ENCODE results near the gene NOTCH1.

The NOTCH1 gene

DNA sequence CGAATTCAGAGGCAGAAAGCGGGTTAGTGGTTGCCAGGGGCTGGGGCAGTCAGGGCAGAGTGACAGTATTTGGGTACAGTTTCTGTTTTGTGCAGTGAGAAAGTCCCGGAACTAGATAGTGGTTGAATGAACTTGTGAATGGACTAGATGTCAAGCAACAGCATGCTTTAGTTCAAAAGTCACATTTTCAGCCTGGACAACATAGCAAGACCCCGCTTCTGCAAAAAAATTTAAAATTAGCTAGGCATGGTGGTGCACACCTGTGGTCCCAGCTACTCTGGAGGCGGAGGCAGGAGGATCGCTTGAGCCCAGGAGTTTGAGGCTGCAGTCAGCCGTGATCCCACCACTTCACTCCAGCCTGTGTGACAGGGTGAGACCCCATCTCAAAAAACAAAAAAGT is 8.4 kb downstream of the NOTCH1 start:
- Histone ChIP-seq H2AK5ac (ENCODE audit: low read depth, low read length) (no peak overlapping the region), H3K27me3 (ENCODE audit: control insufficient read depth in 3 of 3, insufficient read depth in 3 of 3, low read depth in 1 of 3, low read length in 3 of 3) (no peaks in the 10 kb centered on the region), H3K14ac (ENCODE audit: low read length) (no peak overlapping the region), H4K8ac (ENCODE audit: low read depth, low read length) (no peak overlapping the region), H3K4me3 (ENCODE audit: low read length in 2 of 2) (no peak overlapping the region), H3K9me3 (replicated peaks in 1 of 2; ENCODE audit: control insufficient read depth in 2 of 2, insufficient read depth in 1 of 2, low read depth in 1 of 2, low read length in 2 of 2) (no peaks in the 10 kb centered on the region), H3K9ac (ENCODE audit: low read depth, low read length, poor library complexity) (no peak overlapping the region), H3K23ac (ENCODE audit: low read depth, low read length, poor library complexity) (no peak overlapping the region), H2AFZ (ENCODE audit: low read length) (no peak overlapping the region), H3K79me1 (ENCODE audit: low read depth, low read length) (peaks cover 62% of the 10 kb centered on the region), H2BK12ac (ENCODE audit: low read length) (no peak overlapping the region), H3K27ac (replicated peaks; ENCODE audit: low read length) (no peak overlapping the region), H3K4me1 (ENCODE audit: control insufficient read depth in 2 of 2, insufficient read depth in 1 of 2, low read depth in 1 of 2, low read length in 2 of 2) (peaks cover 6 to 26% of the 10 kb centered on the region in 2 donors), H2BK15ac (ENCODE audit: low read length) (no peak overlapping the region), H2BK5ac (ENCODE audit: low read length) (no peak overlapping the region), H4K91ac (ENCODE audit: low read depth, low read length, poor library complexity) (no peak overlapping the region), H3K4me2 (ENCODE audit: insufficient read depth, low read length, poor library complexity, severe bottlenecking) (no peak overlapping the region), H2BK120ac (ENCODE audit: low read depth, low read length) (no peak overlapping the region), H3K4ac (ENCODE audit: low read length) (no peak overlapping the region), H3K36me3 (replicated peaks in 1 of 2; ENCODE audit: control insufficient read depth in 2 of 2, insufficient read depth in 2 of 2, low read length in 2 of 2) (peaks cover 42 to 78% of the 10 kb centered on the region in 2 donors), H3K18ac (ENCODE audit: low read length) (no peak overlapping the region)
- WGBS, 2 donors (ENCODE audit: extremely low coverage in 2 of 2, insufficient read length in 2 of 2, insufficient replicate concordance in 1 of 2) = no CpG with 5 or more reads among the region's 7 CpGs
- DNase-seq (ENCODE audit: low spot score) = no peak

DNA sequence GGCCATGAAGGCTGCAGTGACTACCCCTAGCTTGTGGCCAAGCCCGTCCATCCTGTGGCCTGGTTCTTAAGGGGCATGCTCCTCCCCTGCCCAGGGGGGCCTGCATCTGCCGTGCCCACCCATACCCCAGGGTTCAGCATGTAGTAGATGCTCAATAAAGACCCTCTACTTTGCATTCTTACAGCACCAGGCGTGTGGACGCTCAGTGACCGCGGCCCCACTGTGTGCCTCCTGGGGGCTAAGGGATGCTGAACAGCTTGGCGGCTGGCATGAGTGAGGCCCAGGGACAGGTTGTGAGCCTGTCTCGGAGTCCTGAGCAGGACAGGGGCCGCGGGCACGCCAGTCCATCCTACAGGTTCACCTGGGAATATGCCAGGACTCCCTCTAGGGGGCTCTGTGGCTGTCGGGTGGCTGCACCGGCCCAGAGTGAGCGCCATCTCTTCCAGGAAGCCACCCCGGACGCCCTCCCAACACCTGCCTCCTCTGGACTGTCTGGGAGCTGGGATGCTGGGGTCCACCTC is 9.1 kb downstream of the NOTCH1 start:
- H3K79me1 ChIP-seq (ENCODE audit: low read depth, low read length) = peaks cover 62% of the 10 kb centered on the region
- no peak overlapping the region for H3K4ac ChIP-seq (ENCODE audit: low read length)
- peaks cover 2 to 26% of the 10 kb centered on the region in 2 donors for H3K4me1 ChIP-seq (ENCODE audit: control insufficient read depth in 2 of 2, insufficient read depth in 1 of 2, low read depth in 1 of 2, low read length in 2 of 2)
- no peak overlapping the region for H2AK5ac ChIP-seq (ENCODE audit: low read depth, low read length)
- H3K14ac ChIP-seq (ENCODE audit: low read length) = no peak overlapping the region
- H3K9me3 ChIP-seq (replicated peaks in 1 of 2; ENCODE audit: control insufficient read depth in 2 of 2, insufficient read depth in 1 of 2, low read depth in 1 of 2, low read length in 2 of 2) = no peaks in the 10 kb centered on the region
- no peak overlapping the region for H3K23ac ChIP-seq (ENCODE audit: low read depth, low read length, poor library complexity)
- H3K18ac ChIP-seq (ENCODE audit: low read length) = no peak overlapping the region
- H3K27me3 ChIP-seq (ENCODE audit: control insufficient read depth in 3 of 3, insufficient read depth in 3 of 3, low read depth in 1 of 3, low read length in 3 of 3) = no peaks in the 10 kb centered on the region
- H2BK120ac ChIP-seq (ENCODE audit: low read depth, low read length) = no peak overlapping the region
- no CpG with 5 or more reads among the region's 16 CpGs for WGBS, 2 donors (ENCODE audit: extremely low coverage in 2 of 2, insufficient read length in 2 of 2, insufficient replicate concordance in 1 of 2)
- no peak overlapping the region for H3K27ac ChIP-seq (replicated peaks; ENCODE audit: low read length)
- H4K8ac ChIP-seq (ENCODE audit: low read depth, low read length) = no peak overlapping the region
- H2AFZ ChIP-seq (ENCODE audit: low read length) = no peak overlapping the region
- H4K91ac ChIP-seq (ENCODE audit: low read depth, low read length, poor library complexity) = no peak overlapping the region
- H3K9ac ChIP-seq (ENCODE audit: low read depth, low read length, poor library complexity) = no peak overlapping the region
- H3K4me3 ChIP-seq (ENCODE audit: low read length in 2 of 2) = no peak overlapping the region
- H2BK12ac ChIP-seq (ENCODE audit: low read length) = no peak overlapping the region
- no peak for DNase-seq (ENCODE audit: low spot score)
- peaks cover 42 to 74% of the 10 kb centered on the region in 2 donors for H3K36me3 ChIP-seq (replicated peaks in 1 of 2; ENCODE audit: control insufficient read depth in 2 of 2, insufficient read depth in 2 of 2, low read length in 2 of 2)
- H3K4me2 ChIP-seq (ENCODE audit: insufficient read depth, low read length, poor library complexity, severe bottlenecking) = no peak overlapping the region
- H2BK5ac ChIP-seq (ENCODE audit: low read length) = peak overlapping the region; percentile 77
- no peak overlapping the region for H2BK15ac ChIP-seq (ENCODE audit: low read length)

DNA sequence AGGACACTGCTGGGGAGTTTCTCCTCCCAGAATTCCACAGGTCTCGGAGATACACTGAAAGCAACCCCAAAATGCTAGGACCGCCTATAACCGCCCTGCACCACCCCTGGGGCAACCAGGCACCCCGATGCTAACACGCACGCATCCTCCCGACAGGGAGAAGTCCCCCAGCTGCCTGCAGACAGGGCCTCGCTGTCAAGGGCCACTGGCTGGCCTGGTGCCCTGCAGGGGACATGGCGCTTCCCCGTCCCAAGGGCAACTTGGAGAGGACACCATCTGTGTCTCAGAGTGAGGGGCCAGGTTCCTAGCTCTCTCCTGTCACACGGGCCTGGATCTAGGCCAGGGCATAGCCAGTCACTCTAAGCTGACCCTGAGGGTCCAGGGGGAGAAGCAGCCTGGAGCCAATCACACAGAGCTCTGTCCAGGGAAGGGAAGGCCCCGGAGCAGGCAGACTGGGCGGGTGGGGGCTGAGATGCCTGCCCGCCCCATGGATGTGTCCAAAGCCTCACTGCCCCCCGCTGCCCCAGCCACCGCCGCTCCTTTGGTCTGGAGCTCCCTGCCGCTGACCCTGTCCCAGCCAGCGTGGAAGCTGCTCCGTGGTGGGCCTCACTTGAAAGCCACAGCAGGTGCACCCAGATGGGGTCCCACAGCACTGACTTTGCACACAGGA is 9.7 kb downstream of the NOTCH1 start:
- no peak overlapping the region for H2BK12ac ChIP-seq (ENCODE audit: low read length)
- H2BK15ac ChIP-seq (ENCODE audit: low read length) = no peak overlapping the region
- peaks cover 2 to 25% of the 10 kb centered on the region in 2 donors for H3K4me1 ChIP-seq (ENCODE audit: control insufficient read depth in 2 of 2, insufficient read depth in 1 of 2, low read depth in 1 of 2, low read length in 2 of 2)
- H3K4me2 ChIP-seq (ENCODE audit: insufficient read depth, low read length, poor library complexity, severe bottlenecking) = no peak overlapping the region
- DNase-seq (ENCODE audit: low spot score) = no peak
- H3K23ac ChIP-seq (ENCODE audit: low read depth, low read length, poor library complexity) = peak overlapping the region; percentile 85
- peak overlapping the region; percentile 80 for H3K9ac ChIP-seq (ENCODE audit: low read depth, low read length, poor library complexity)
- H3K18ac ChIP-seq (ENCODE audit: low read length) = peak overlapping the region; percentile 85
- peaks cover 56% of the 10 kb centered on the region for H3K79me1 ChIP-seq (ENCODE audit: low read depth, low read length)
- no peak overlapping the region for H3K27ac ChIP-seq (replicated peaks; ENCODE audit: low read length)
- peaks cover 36 to 71% of the 10 kb centered on the region in 2 donors for H3K36me3 ChIP-seq (replicated peaks in 1 of 2; ENCODE audit: control insufficient read depth in 2 of 2, insufficient read depth in 2 of 2, low read length in 2 of 2)
- H3K4me3 ChIP-seq (ENCODE audit: low read length in 2 of 2) = no peak overlapping the region
- no peak overlapping the region for H4K91ac ChIP-seq (ENCODE audit: low read depth, low read length, poor library complexity)
- no peak overlapping the region for H3K4ac ChIP-seq (ENCODE audit: low read length)
- no peak overlapping the region for H2BK120ac ChIP-seq (ENCODE audit: low read depth, low read length)
- no CpG with 5 or more reads among the region's 20 CpGs for WGBS, 2 donors (ENCODE audit: extremely low coverage in 2 of 2, insufficient read length in 2 of 2, insufficient replicate concordance in 1 of 2)
- peak overlapping the region; percentile 77 for H2BK5ac ChIP-seq (ENCODE audit: low read length)
- H2AK5ac ChIP-seq (ENCODE audit: low read depth, low read length) = no peak overlapping the region
- peak overlapping the region; percentile 17 for H3K14ac ChIP-seq (ENCODE audit: low read length)
- H4K8ac ChIP-seq (ENCODE audit: low read depth, low read length) = peak overlapping the region; percentile 77
- no peaks in the 10 kb centered on the region for H3K9me3 ChIP-seq (replicated peaks in 1 of 2; ENCODE audit: control insufficient read depth in 2 of 2, insufficient read depth in 1 of 2, low read depth in 1 of 2, low read length in 2 of 2)
- H3K27me3 ChIP-seq (ENCODE audit: control insufficient read depth in 3 of 3, insufficient read depth in 3 of 3, low read depth in 1 of 3, low read length in 3 of 3) = no peaks in the 10 kb centered on the region
- H2AFZ ChIP-seq (ENCODE audit: low read length) = no peak overlapping the region

DNA sequence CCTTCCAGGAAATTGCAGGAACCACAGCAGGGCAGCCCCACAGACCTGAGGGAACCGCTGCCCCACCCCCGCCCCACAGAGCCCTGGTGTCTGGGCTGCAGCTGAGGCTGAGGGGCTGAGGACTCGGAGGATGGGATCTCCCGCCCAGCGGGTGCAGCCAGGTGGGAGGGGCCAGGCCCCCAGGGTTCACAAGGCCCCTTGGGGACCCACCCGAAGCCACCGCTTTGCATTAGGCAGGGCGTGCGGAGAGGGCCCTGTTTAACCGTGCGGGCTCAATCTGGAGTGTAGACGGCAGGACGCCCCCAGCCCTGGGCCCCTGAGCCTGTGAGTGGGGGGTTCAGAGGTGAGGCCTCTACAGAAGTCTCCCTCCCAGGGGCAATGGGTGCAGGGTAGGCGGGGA is 10.8 kb downstream of the NOTCH1 start:
- no peak overlapping the region for H3K27ac ChIP-seq (replicated peaks; ENCODE audit: low read length)
- H3K4me2 ChIP-seq (ENCODE audit: insufficient read depth, low read length, poor library complexity, severe bottlenecking) = no peak overlapping the region
- no peak for DNase-seq (ENCODE audit: low spot score)
- H4K91ac ChIP-seq (ENCODE audit: low read depth, low read length, poor library complexity) = no peak overlapping the region
- peaks cover 46% of the 10 kb centered on the region for H3K79me1 ChIP-seq (ENCODE audit: low read depth, low read length)
- H3K14ac ChIP-seq (ENCODE audit: low read length) = peak overlapping the region; percentile 78
- peaks cover 32 to 70% of the 10 kb centered on the region in 2 donors for H3K36me3 ChIP-seq (replicated peaks in 1 of 2; ENCODE audit: control insufficient read depth in 2 of 2, insufficient read depth in 2 of 2, low read length in 2 of 2)
- H3K9ac ChIP-seq (ENCODE audit: low read depth, low read length, poor library complexity) = no peak overlapping the region
- H3K18ac ChIP-seq (ENCODE audit: low read length) = peak overlapping the region; percentile 50
- H2BK15ac ChIP-seq (ENCODE audit: low read length) = no peak overlapping the region
- H2BK5ac ChIP-seq (ENCODE audit: low read length) = peak overlapping the region; percentile 42
- H3K4me3 ChIP-seq (ENCODE audit: low read length in 2 of 2) = no peak overlapping the region
- no peak overlapping the region for H4K8ac ChIP-seq (ENCODE audit: low read depth, low read length)
- H3K27me3 ChIP-seq (ENCODE audit: control insufficient read depth in 3 of 3, insufficient read depth in 3 of 3, low read depth in 1 of 3, low read length in 3 of 3) = no peaks in the 10 kb centered on the region
- peaks cover 2 to 27% of the 10 kb centered on the region in 2 donors for H3K4me1 ChIP-seq (ENCODE audit: control insufficient read depth in 2 of 2, insufficient read depth in 1 of 2, low read depth in 1 of 2, low read length in 2 of 2)
- H2AFZ ChIP-seq (ENCODE audit: low read length) = no peak overlapping the region
- H3K9me3 ChIP-seq (replicated peaks in 1 of 2; ENCODE audit: control insufficient read depth in 2 of 2, insufficient read depth in 1 of 2, low read depth in 1 of 2, low read length in 2 of 2) = no peaks in the 10 kb centered on the region
- no peak overlapping the region for H2BK120ac ChIP-seq (ENCODE audit: low read depth, low read length)
- WGBS, 2 donors (ENCODE audit: extremely low coverage in 2 of 2, insufficient read length in 2 of 2, insufficient replicate concordance in 1 of 2) = no CpG with 5 or more reads among the region's 14 CpGs
- no peak overlapping the region for H3K4ac ChIP-seq (ENCODE audit: low read length)
- no peak overlapping the region for H3K23ac ChIP-seq (ENCODE audit: low read depth, low read length, poor library complexity)
- no peak overlapping the region for H2AK5ac ChIP-seq (ENCODE audit: low read depth, low read length)
- H2BK12ac ChIP-seq (ENCODE audit: low read length) = no peak overlapping the region
